SJSA1 (cell line): ENCODE results near the gene MYO3A. TPM values are rescaled to one million over a fixed set of nuclear protein-coding genes. Genes with fewer than 3 reads are reported as not detected.
"Not testable (repeated sequence)": the region's sequence is repeated elsewhere in the genome, so short reads cannot be mapped to it uniquely, and the experiment has no call there.

Source experiments
- DNase-seq, 2 experiments: peaks; one replicate each; pipeline ENCODE4 v3.0.0-alpha.2; 2015 to 2020; ENCODE audit warnings: low spot score in 2 of 2, low read depth in 1 of 2
- H3K27ac ChIP-seq: fragments of 250-450 bp; sonication (Bioruptor Pico); 2 replicates; pipeline ENCODE4 v1.5.1; 2020; ENCODE audit warnings: mild to moderate bottlenecking, moderate library complexity
- H3K27me3 ChIP-seq: fragments of 250-450 bp; sonication (Bioruptor Pico); replicated peaks from 2 replicates; pipeline ENCODE4 v1.5.1; 2020; ENCODE audit warnings: mild to moderate bottlenecking, moderate library complexity
- H3K36me3 ChIP-seq: fragments of 250-450 bp; sonication (Bioruptor Pico); 2 replicates; pipeline ENCODE4 v1.5.1; 2020; ENCODE audit warnings: mild to moderate bottlenecking
- H3K4me1 ChIP-seq: fragments of 250-450 bp; sonication (Bioruptor Pico); replicated peaks from 2 replicates; pipeline ENCODE4 v1.6.1; 2021; ENCODE audit warnings: mild to moderate bottlenecking
- H3K4me3 ChIP-seq: fragments of 250-450 bp; sonication (Bioruptor Pico); 2 replicates; pipeline ENCODE4 v1.5.1; 2020; ENCODE audit warnings: mild to moderate bottlenecking
- H3K9me3 ChIP-seq: fragments of 250-450 bp; sonication (Bioruptor Pico); replicated peaks from 2 replicates; pipeline ENCODE4 v1.5.1; 2020; ENCODE audit warnings: mild to moderate bottlenecking
- total RNA-seq: library from RNA; depleted of rRNA; stranded (reverse); fragments of >200 nt; shearing (Covaris generic); gene quantifications from 2 replicates; pipeline ENCODE4 v1.2.3, GENCODE V29; 2014

Gene MYO3A
- total RNA-seq, 1 experiment from 2014 or later: not detected

DNA sequence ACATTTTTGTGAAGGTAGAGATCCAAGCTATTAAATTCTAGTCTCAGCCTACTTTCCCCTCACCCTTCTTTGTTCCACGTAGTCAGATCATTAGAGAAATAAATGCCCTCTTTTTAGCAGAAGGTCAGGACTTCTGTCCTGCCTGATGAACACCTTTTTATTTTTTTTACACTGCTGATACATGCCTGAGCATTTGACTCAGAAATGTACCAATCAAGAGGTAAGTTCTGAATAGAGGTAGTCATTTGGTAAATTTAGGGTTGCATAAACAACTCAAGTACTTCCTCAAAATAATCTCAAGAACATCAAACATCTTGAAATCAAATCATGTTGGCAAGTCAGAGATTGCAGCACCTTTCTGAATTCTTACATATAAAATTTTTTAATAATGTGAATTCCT, 133.7 kb downstream of the MYO3A start:
- Histone ChIP-seq H3K27me3 (no peaks in the 10 kb centered on the region), H3K9me3 (no peaks in the 10 kb centered on the region), H3K4me3 (no peak overlapping the region), H3K4me1 (no peaks in the 10 kb centered on the region), H3K27ac (no peak overlapping the region), H3K36me3 (no peaks in the 10 kb centered on the region)
- DNase-seq: no peak

GRCh38 chr10:26080971-26081370, 146.9 kb downstream of the MYO3A start:
- not testable (repeated sequence) for DNase-seq, H3K36me3 ChIP-seq, H3K27ac ChIP-seq, H3K9me3 ChIP-seq, H3K4me1 ChIP-seq, H3K27me3 ChIP-seq, H3K4me3 ChIP-seq

- H3K27me3 ChIP-seq: no peaks in the 10 kb centered on the region
- no peaks in the 10 kb centered on the region for H3K4me1 ChIP-seq
- no peak overlapping the region for H3K27ac ChIP-seq
- no peaks in the 10 kb centered on the region for H3K36me3 ChIP-seq
- H3K9me3 ChIP-seq: no peaks in the 10 kb centered on the region
- no peak overlapping the region for H3K4me3 ChIP-seq
- DNase-seq: no peak
Observed at GRCh38 chr10:26081459-26081858, 147.4 kb downstream of the MYO3A start.

DNA sequence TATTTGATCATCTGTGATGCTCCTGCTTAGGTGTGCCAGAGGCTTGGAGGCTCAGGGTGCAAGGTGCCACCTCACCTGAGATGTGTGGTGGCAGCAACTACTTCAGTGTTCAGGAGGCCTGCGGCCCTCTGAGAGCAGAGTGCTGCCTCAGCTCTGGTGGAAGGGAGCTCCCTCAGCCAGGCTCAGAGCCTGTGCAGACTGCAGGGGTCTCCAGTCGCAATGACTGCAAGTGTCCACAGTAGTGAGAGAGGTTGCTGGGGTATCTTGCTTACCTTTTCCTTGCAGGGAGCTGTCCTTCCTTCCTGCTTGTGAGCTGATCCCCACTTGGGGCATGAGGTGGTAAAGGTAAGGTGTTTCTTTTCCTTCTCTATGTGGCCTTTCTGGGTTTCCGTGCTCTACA, 151.5 kb downstream of the MYO3A start:
- DNase-seq: no peak
- Histone ChIP-seq H3K27ac (no peak overlapping the region), H3K36me3 (no peaks in the 10 kb centered on the region), H3K27me3 (no peaks in the 10 kb centered on the region), H3K4me1 (no peaks in the 10 kb centered on the region), H3K4me3 (no peak overlapping the region), H3K9me3 (no peaks in the 10 kb centered on the region)

DNA sequence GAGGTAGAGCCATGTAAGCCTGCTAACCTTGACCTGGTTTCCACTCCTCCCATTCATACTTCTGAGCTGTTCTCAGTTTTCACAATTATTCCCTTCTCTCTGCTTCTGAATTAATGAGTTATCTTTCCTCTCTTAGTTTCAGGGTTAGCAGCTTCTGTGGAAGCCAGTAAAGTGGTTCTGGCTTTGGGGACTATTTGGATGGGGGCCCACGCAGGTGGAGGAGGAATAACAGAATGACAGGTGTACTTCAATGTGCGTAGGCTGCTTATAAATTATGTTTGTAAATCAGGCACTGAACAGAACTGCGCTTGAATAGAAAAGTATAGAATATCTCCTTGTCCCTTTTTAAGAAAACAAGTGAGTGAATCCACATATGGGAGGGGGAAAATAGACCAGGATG, 153.6 kb downstream of the MYO3A start:
- Histone ChIP-seq H3K27me3 (no peaks in the 10 kb centered on the region), H3K4me3 (no peak overlapping the region), H3K27ac (no peak overlapping the region), H3K4me1 (no peaks in the 10 kb centered on the region), H3K9me3 (no peaks in the 10 kb centered on the region), H3K36me3 (no peaks in the 10 kb centered on the region)
- DNase-seq: no peak

GRCh38 chr10:26090026-26090425, 156.0 kb downstream of the MYO3A start:
- DNase-seq: no peak
- no peaks in the 10 kb centered on the region for H3K36me3 ChIP-seq
- no peak overlapping the region for H3K4me3 ChIP-seq
- H3K27ac ChIP-seq: no peak overlapping the region
- H3K4me1 ChIP-seq: no peaks in the 10 kb centered on the region
- no peaks in the 10 kb centered on the region for H3K9me3 ChIP-seq
- no peaks in the 10 kb centered on the region for H3K27me3 ChIP-seq

DNA sequence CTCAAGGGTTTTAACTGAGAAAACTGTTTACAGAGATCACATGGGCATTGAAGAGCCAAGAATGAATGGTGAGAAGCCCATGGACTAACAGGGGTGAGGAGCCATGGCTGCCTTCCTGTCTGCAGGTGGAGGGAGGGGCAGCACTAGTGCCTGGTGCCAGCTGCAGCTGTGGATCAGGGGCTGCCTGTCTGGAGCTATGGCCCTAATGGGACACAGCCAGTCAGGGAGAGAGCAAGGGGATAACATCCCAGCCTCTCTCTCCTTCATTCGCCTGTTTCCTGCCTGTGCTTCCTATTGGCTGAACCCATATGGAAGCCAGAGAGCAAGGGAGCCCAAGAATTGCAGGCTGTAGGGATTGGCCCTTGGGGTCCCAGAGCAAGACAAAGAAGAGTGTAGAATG, 156.7 kb downstream of the MYO3A start:
- DNase-seq: no peak
- no peaks in the 10 kb centered on the region for H3K4me1 ChIP-seq
- H3K27ac ChIP-seq: no peak overlapping the region
- no peak overlapping the region for H3K4me3 ChIP-seq
- H3K27me3 ChIP-seq: no peaks in the 10 kb centered on the region
- H3K36me3 ChIP-seq: no peaks in the 10 kb centered on the region
- H3K9me3 ChIP-seq: no peaks in the 10 kb centered on the region

DNA sequence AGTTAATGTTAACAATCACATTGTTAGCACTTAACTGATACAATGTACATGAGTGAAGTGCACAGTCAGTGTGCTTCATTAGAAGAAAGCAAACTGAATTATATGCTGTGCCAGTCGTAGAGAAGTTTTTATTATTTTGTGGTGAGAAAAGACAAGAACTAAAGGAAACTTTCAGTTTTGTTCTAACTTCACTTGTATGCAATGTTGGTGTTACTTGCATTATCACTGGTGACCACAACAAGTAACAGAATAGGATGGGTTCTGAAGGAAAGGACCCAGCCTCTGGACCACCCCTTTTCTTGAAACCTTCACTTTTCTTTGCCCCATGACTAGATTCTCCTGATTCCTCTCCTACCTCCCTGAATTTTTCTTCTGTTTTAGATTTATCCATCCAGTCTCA, 159.2 kb downstream of the MYO3A start:
- no peak overlapping the region for H3K4me3 ChIP-seq
- no peaks in the 10 kb centered on the region for H3K27me3 ChIP-seq
- no peak overlapping the region for H3K27ac ChIP-seq
- no peaks in the 10 kb centered on the region for H3K4me1 ChIP-seq
- no peak for DNase-seq
- H3K9me3 ChIP-seq: no peaks in the 10 kb centered on the region
- no peaks in the 10 kb centered on the region for H3K36me3 ChIP-seq

DNA sequence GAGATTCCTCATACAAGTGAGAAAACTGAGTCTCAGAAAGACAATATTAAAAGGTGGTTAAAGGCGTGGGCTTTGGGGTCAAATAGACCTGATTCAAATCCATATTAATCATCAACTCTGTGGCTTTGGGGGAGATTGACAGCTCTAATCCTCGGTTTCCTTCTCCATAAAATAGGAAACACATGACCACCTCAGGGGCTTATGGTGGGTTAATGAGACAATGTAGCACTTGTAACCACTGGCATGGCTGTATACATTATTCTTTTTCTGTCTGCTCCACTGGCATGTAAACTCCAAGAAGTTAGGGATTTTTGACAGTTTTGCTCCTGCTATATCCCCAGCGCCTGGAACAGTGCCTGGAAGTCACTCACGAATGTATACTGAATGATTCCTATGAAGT, 161.8 kb downstream of the MYO3A start:
- Histone ChIP-seq H3K9me3 (no peaks in the 10 kb centered on the region), H3K27me3 (no peaks in the 10 kb centered on the region), H3K4me3 (no peak overlapping the region), H3K36me3 (no peaks in the 10 kb centered on the region), H3K4me1 (no peaks in the 10 kb centered on the region), H3K27ac (no peak overlapping the region)
- DNase-seq: no peak

- H3K27ac ChIP-seq, H3K9me3 ChIP-seq, H3K4me1 ChIP-seq, DNase-seq, H3K27me3 ChIP-seq, H3K4me3 ChIP-seq, H3K36me3 ChIP-seq: not testable (repeated sequence)
Observed at GRCh38 chr10:26097549-26097948, 163.5 kb downstream of the MYO3A start.

DNA sequence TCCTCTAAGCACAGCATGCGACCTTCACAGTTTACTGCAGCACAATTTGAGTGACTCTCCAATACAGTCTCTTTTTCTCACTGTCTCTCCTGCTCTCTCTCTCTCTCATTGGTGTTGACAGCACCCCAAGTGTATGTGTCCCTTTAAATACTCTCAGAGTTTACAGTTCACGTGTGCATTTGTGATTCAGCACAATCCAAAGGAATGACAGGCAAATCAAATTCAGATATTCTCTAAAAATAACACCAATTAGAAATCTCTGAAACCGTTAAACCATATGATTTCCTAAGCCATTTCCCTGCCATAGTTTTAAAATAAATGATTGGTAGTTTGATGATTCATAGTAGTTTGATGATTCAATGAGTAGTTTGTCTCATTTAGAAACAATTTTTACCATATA, 178.5 kb downstream of the MYO3A start:
- Histone ChIP-seq H3K36me3 (no peaks in the 10 kb centered on the region), H3K4me1 (no peaks in the 10 kb centered on the region), H3K27ac (no peak overlapping the region), H3K4me3 (no peak overlapping the region), H3K27me3 (no peaks in the 10 kb centered on the region), H3K9me3 (no peaks in the 10 kb centered on the region)
- no peak for DNase-seq

- Histone ChIP-seq H3K27ac (no peak overlapping the region), H3K36me3 (no peaks in the 10 kb centered on the region), H3K4me3 (no peak overlapping the region), H3K4me1 (no peaks in the 10 kb centered on the region), H3K27me3 (no peaks in the 10 kb centered on the region), H3K9me3 (0 out of 2 replicates have a peak, but pooled peaks cover 3% of the 10 kb centered on the region)
- DNase-seq: no peak
Observed at GRCh38 chr10:26138613-26139012, 204.6 kb downstream of the MYO3A start.

DNA sequence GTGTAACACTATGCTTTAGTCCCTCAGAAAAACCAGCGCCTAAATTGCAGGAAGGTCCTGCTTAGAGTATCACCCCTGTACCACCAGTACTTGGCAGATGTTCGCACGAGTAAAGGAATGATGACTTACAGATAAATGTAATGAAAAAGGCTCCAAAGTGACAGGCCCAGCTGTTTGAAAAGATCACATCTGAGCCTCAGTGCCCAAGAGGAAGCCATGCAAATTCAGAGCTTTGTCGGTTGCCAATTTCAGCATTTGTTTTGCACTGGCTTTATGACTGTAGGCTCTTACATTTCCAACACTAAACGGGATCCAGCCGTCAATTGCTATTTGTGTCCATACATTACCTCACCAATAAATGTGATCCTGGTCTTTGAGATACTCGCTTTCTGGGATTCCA, 222.0 kb downstream of the MYO3A start:
- Histone ChIP-seq H3K9me3 (no peaks in the 10 kb centered on the region), H3K36me3 (no peaks in the 10 kb centered on the region), H3K4me1 (no peaks in the 10 kb centered on the region), H3K4me3 (no peak overlapping the region), H3K27ac (no peak overlapping the region), H3K27me3 (peaks cover 3% of the 10 kb centered on the region; the same call in 1 of the 2 replicates)
- DNase-seq: no peak

DNA sequence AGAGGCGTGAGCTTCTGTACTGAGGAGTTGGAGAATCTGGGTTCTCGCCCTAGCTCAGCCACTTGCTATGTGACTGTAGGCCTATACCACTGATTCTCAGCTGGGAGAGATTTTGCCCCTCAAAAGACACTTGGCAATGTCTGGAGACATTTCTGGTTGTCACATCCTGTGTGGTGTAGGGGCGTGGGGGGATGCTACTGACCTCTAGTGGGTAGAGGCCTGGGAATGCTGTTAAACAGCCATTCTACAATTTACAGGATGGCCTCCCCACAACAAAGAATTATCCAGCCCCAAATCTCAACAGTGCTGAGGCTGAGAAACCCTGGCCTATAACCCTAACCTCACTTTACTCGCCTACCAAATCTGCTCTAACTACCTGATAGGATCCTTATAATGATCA, 223.7 kb downstream of the MYO3A start:
- H3K27me3 ChIP-seq: 0 out of 2 replicates have a peak, but pooled peaks cover 3% of the 10 kb centered on the region
- H3K9me3 ChIP-seq: no peaks in the 10 kb centered on the region
- H3K4me3 ChIP-seq: no peak overlapping the region
- H3K4me1 ChIP-seq: no peaks in the 10 kb centered on the region
- H3K36me3 ChIP-seq: no peaks in the 10 kb centered on the region
- DNase-seq: no peak
- no peak overlapping the region for H3K27ac ChIP-seq

DNA sequence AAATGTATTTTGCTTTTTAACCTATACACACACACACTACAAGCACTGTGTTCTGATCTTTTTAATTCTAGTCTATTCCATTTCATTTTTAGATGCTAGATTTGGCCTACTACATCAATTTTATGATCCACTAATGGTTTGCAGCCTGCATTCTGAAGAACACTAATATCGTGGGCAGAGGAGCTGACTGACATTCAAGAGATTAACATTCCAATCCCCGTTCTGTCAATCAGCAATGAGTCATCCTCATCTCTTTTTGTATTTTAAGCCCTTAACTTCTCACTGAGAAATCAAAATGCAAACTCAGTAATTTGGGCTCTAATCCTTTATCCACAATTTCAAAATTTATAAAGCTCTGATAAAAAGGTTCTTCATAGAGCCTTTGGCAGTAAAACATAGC, 235.4 kb downstream of the MYO3A start:
- Histone ChIP-seq H3K9me3 (no peaks in the 10 kb centered on the region), H3K4me3 (no peak overlapping the region), H3K36me3 (no peaks in the 10 kb centered on the region), H3K27me3 (no peaks in the 10 kb centered on the region), H3K27ac (no peak overlapping the region), H3K4me1 (no peaks in the 10 kb centered on the region)
- DNase-seq: no peak
